GM18909 (cell line): ENCODE data around the gene QSOX1.
"Not testable (repeated sequence)": the region's sequence is repeated elsewhere in the genome, so short reads cannot be mapped to it uniquely, and the experiment has no call there.

Experiments
- ATAC-seq: cut with Tn5 transposase; IDR thresholded peaks from one replicate; pipeline ENCODE4 v1.9.1; 2021; ENCODE audit warnings: mild to moderate bottlenecking; ENCODE audit not compliant: unreplicated experiment, poor library complexity

Gene QSOX1

GRCh38 chr1:180185281-180185680 lies 30.6 kb downstream of the QSOX1 start:
- ATAC-seq: no peak

GRCh38 chr1:180185971-180186645 lies 31.4 kb downstream of the QSOX1 start:
- ATAC-seq: no peak

DNA sequence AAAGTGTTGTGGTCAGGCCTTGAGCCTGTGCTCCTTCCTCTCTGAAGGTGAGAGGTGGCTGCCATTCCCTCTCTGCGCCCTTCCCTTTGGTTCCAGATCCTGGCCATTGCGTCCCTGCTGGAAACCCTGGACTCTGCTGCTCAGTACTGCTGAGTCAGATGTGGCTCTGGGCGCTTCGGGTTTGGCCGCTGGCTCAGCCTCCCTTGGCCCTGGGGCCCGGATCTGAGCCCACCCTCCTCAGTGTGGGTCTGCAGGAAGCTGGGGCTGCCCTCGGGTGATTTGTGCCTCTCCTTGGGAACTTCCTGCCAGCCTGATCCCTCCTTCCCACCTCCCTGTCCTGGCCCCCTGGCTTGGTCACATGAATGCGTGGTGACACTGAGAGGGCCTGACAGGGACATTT lies 32.2 kb downstream of the QSOX1 start:
- no peak for ATAC-seq

DNA sequence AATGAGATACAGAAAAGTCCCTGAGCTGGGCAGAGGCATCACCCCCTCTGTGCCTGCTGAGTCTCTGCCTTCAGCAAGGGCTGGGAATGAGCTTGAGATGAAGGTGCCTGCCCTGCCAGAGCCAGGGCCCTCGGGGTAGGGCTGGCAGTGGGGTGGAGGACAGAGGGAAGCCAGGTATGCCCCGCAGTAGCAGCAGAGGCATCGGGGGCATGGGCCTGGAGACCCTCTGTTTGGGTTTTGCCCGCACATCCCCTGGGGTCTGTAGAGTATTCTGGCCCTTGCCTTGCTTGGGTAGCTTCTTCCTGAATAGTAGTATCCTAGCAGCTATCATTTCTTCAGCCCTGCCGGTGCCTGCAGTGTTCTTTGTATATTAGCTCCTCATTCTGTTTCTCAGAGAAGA lies 33.0 kb downstream of the QSOX1 start:
- no peak for ATAC-seq

DNA sequence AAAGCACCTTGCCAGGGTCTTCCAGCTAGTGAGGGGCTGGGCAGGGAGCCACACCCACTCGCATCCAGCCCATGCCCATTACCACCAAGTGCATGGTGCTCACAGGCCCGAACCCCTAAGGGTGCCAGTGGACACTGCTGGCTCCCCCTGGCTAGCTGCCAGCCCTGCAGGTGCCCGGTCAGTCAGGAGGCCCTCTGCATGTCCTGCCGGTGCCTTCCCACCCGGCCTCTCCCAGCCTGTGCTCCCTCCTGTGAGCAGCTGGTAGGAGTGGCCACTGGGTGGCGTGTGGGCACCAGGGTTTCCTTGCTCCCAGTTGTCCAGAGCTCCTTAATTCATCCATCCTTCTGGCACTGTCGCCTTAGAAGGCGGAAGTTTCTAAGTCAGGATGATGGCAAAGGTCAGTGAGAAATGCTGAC lies 33.4 kb downstream of the QSOX1 start:
- no peak for ATAC-seq

DNA sequence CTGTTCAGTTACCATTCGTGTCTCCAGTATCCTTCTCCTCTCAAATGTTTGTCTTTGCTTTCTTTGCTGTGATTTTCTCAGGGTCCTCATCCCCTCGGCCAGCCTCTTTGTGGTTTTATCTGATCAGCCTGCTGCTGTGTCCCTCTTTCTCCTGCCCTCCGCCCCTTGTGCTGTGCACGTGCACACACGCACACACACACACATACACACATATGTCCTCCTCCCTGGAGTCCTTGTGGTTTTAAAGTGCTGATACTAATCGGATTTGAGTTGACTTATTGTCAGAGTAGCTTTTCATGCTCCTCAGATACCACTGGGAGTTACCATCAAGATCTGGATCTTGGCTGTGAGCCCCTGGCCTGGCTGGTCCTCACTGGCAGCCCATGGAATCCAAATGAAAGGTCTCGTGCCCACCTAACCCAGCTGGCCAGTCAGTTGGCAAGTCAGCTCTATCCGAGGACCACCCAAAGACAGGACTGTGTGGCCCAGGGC lies 34.1 kb downstream of the QSOX1 start:
- no peak for ATAC-seq

- no peak for ATAC-seq
Measured at GRCh38 chr1:180190091-180190490, 35.4 kb downstream of the QSOX1 start.

GRCh38 chr1:180192172-180192571 lies 37.5 kb downstream of the QSOX1 start:
- ATAC-seq: no peak

DNA sequence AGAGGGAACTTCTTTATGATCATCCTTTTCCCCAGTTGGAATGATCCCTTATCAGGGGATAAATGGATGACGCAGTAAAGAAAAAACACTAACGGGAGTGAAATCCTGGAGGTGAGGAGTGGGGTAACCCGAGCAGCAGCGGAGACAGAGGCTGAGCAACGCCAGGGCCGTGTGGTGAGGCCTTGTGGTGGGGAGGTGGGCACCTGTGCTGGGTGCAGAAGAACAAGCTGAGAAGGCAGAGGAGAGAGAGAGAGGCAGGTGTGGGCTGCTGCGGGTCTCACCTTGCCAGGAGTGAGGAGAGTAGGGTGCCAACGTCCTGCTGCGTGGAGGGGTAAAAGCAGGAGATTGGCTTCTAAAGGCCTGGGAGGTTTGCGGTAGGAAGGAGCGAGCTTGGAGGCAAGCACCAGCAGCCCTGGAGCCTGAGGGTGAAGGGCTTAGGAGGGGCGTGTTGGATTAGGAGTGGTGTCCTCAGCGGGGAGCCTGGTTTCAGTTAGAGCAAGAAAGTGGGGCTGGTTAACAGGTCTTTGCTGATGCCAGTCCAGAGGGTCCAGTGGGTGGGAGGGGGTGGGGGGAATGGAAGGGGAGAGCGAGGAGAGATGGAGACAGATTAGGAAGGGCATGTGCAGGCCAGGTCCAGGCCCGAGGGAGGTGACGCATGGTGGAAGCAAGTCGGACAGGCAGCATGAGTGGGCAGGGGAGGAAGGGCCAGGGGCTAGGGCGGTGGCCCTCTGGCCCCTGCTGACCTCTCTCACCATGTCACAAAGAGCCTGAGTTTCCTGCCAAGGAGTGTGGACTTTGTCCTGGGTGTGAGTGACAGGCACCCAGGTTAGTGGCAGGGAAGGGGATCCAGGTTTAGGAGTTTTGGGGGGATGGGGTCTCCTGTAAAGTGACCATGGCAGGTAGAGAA lies 38.7 kb downstream of the QSOX1 start:
- no peak for ATAC-seq

- no peak for ATAC-seq
Measured at GRCh38 chr1:180194048-180194425, 39.4 kb downstream of the QSOX1 start.

GRCh38 chr1:180194546-180195207 lies 40.0 kb downstream of the QSOX1 start:
- ATAC-seq: no peak

GRCh38 chr1:180195401-180195800 lies 40.7 kb downstream of the QSOX1 start:
- ATAC-seq: no peak

- no peak for ATAC-seq
Measured at GRCh38 chr1:180195916-180196315, 41.2 kb downstream of the QSOX1 start.

GRCh38 chr1:180196436-180197003 lies 41.9 kb downstream of the QSOX1 start:
- no peak for ATAC-seq

DNA sequence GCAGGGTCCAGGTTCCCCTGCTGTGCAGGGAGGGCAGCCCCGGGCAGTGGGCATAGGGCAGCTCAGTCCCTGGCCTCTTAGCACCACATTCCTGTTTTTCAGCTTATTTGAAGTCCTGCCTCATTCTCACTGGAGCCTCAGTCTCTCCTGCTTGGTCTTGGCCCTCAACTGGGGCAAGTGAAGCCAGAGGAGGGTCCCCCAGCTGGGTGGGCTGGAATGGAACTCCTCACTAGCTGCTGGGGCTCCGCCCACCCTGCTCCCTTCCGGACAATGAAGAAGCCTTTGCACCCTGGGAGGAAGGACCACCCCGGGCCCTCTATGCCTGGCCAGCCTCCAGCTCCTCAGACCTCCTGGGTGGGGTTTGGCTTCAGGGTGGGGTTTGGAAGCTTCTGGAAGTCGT lies 42.6 kb downstream of the QSOX1 start:
- ATAC-seq: no peak

DNA sequence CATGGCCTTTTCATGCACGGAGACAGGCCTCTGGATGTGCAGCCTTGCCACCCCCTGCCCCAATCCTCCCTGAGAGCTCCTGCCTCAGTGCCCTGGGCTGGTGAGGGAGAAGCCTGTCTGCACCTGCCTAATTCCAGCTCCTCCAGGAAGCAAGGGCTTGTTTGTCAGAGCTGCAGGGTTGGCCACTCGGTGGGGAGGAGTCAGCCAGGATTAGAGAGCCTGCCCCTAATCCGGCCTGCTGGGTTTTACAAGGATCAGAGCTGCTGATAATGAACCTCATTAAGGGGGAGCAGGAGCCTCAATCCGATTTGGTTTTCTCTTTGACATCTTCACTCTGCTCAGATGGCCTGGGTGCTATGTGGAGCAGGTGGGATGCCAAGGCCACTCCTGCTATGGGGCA lies 43.5 kb downstream of the QSOX1 start:
- no peak for ATAC-seq

DNA sequence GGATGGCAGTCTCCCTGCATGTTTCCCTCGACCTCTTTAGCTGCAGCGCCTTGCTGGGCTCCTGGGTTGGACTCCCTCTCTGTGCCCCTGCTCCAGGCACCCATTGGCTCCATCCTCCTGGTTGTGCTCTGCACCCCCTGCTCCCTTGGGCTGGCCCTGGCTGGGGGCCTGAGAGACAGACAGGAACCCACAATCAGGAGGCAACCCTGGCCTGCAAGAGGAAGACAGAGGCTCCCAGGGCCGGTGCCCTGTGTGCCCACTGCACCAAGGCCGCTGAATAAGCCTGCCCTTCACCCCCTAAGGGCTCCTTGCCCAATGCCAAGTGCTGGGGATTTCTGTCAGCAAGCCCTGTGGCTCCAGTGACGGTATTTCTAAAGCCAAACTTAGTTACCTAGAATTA lies 43.9 kb downstream of the QSOX1 start:
- ATAC-seq: no peak

DNA sequence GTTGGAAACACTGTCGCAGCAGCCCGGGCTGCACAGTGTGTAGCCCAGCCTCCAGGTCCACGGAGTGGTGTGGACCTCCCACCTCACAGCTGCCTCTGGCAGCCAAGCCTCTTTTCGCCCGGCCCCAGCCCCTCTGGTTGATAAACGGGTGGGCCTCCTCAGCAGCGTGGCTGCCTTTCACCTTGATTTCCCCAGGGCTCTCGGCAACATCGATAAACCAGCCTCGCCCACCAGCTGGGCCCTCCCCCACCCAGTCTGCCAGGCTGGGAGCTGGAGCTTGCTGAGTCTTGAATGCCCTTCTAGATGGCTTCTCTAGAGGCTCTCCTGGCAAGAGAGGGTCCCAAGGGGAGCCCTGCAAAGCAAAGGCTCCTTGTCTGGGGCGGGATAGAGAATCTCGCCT lies 44.3 kb downstream of the QSOX1 start:
- ATAC-seq: no peak

- ATAC-seq: no peak
Measured at GRCh38 chr1:180201451-180202200, 47.0 kb downstream of the QSOX1 start.

- ATAC-seq: not testable (repeated sequence)
Measured at GRCh38 chr1:180202588-180202987, 47.9 kb downstream of the QSOX1 start.
